Endodermal cell (in vitro differentiated cells): Measurements from ENCODE around the gene DNAH9. TPM values are rescaled to one million over a fixed set of nuclear protein-coding genes. Genes with fewer than 3 reads are reported as not detected.

Experiments used
- DNase-seq: peaks from one replicate; pipeline ENCODE4 v3.0.0-alpha.2; 2017
- H3K27ac ChIP-seq: 2 replicates; pipeline ENCODE4 v1.5.1; 2013; ENCODE audit warnings: mild to moderate bottlenecking, low read depth, low read length, moderate library complexity
- H3K27me3 ChIP-seq: 2 replicates; pipeline ENCODE4 v1.6.1; 2013; ENCODE audit warnings: mild to moderate bottlenecking, low read length, moderate library complexity; ENCODE audit not compliant: insufficient read depth, control insufficient read depth, poor library complexity, severe bottlenecking
- H3K36me3 ChIP-seq: 2 replicates; pipeline ENCODE4 v1.7.0; 2013; ENCODE audit warnings: mild to moderate bottlenecking, low read length, moderate library complexity; ENCODE audit not compliant: control insufficient read depth, insufficient read depth
- H3K4me1 ChIP-seq: one replicate; pipeline ENCODE4 v1.7.0; 2013; ENCODE audit warnings: low read length; ENCODE audit not compliant: control insufficient read depth, insufficient read depth
- H3K4me3 ChIP-seq: 2 replicates; pipeline ENCODE4 v1.5.1; 2013; ENCODE audit warnings: mild to moderate bottlenecking, low read length, moderate library complexity
- H3K9ac ChIP-seq: 2 replicates; pipeline ENCODE4 v1.6.1; 2013; ENCODE audit warnings: mild to moderate bottlenecking, low read length, moderate library complexity; ENCODE audit not compliant: poor library complexity, severe bottlenecking; ENCODE audit errors: extremely low read depth
- H3K9me3 ChIP-seq: 2 replicates; pipeline ENCODE4 v1.6.1; 2013; ENCODE audit warnings: mild to moderate bottlenecking, low read length, moderate library complexity; ENCODE audit not compliant: control insufficient read depth
- H3K27ac Mint-ChIP-seq: 2 replicates; pipeline ENCODE4 v1.8.0; 2020; ENCODE audit warnings: mixed read lengths
- H3K27me3 Mint-ChIP-seq: 2 replicates; pipeline ENCODE4 v1.8.0; 2021; ENCODE audit warnings: mild to moderate bottlenecking, mixed read lengths; ENCODE audit not compliant: insufficient read depth
- H3K36me3 Mint-ChIP-seq: 2 replicates; pipeline ENCODE4 v1.8.0; 2020; ENCODE audit warnings: low read depth, mixed read lengths
- H3K4me1 Mint-ChIP-seq: 2 replicates; pipeline ENCODE4 v1.8.0; 2020; ENCODE audit warnings: mixed read lengths
- H3K4me3 Mint-ChIP-seq: 2 replicates; pipeline ENCODE4 v1.8.0; 2020; ENCODE audit warnings: mild to moderate bottlenecking, moderate library complexity, mixed read lengths
- H3K9me3 Mint-ChIP-seq: 2 replicates; pipeline ENCODE4 v1.8.0; 2020; ENCODE audit warnings: mild to moderate bottlenecking, mixed read lengths
- CTCF ChIP-seq: fragments of 200-600 bp; sonication (generic); conservative IDR thresholded peaks from 2 replicates; pipeline ENCODE4 v1.5.0; 2021; ENCODE audit warnings: antibody characterized with exemption, mild to moderate bottlenecking
- WGBS, 2 experiments: methylation state at CpG; one replicate each; pipeline versions ENCODE4 v1.1.5 to v1.1.7; 2013; ENCODE audit warnings: missing lambda C conversion rate in 2 of 2, mixed read lengths in 1 of 2; ENCODE audit not compliant: insufficient coverage in 1 of 2, insufficient read length in 1 of 2; 5-methylcytosine and 5-hydroxymethylcytosine counted together
- total RNA-seq, 2 donors: library from RNA; stranded (reverse); fragmentation: NEBNext Ultra II Directional in 1 of 2; extraction: Animal tissue kit (Norgen Biotek cat#: 25700) in 1 of 2; gene quantifications; 2 replicates in 1 of 2; 3 replicates in 1 of 2; pipeline ENCODE4 v1.2.1, GENCODE V29; 2021

Gene DNAH9
- total RNA-seq, 2 donors from 2014 or later = 0.64 to 1.2 TPM

- Histone ChIP-seq H3K9me3 (no peaks in the 10 kb centered on the region), H3K4me1 (peaks cover 8% of the 10 kb centered on the region), H3K9ac (no peak overlapping the region), H3K27ac (no peak overlapping the region), H3K27me3 (no peaks in the 10 kb centered on the region), H3K4me3 (no peak overlapping the region), H3K36me3 (no peaks in the 10 kb centered on the region)
- Mint-ChIP-seq H3K27ac (no peak overlapping the region), H3K4me1 (peaks cover 11% of the 10 kb centered on the region), H3K4me3 (no peak overlapping the region), H3K9me3 (no peaks in the 10 kb centered on the region), H3K36me3 (no peaks in the 10 kb centered on the region), H3K27me3 (peaks cover 13% of the 10 kb centered on the region)
- 17 to 81% methylated on average over 1 to 7 of the region's 7 CpGs for WGBS, 2 experiments
- TF ChIP-seq CTCF = no peak
- DNase-seq = no peak
These were observed 38.7 kb upstream of the DNAH9 start for GRCh38 chr17:11559601-11560000.

GRCh38 chr17:11561281-11561680 lies 37.0 kb upstream of the DNAH9 start:
- H3K9me3 ChIP-seq = no peaks in the 10 kb centered on the region
- no peaks in the 10 kb centered on the region for H3K36me3 ChIP-seq
- Mint-ChIP-seq H3K27me3 (peaks cover 6% of the 10 kb centered on the region), H3K4me3 (no peak overlapping the region), H3K27ac (no peak overlapping the region), H3K9me3 (no peaks in the 10 kb centered on the region), H3K36me3 (no peaks in the 10 kb centered on the region), H3K4me1 (peaks cover 11% of the 10 kb centered on the region)
- peaks cover 8% of the 10 kb centered on the region for H3K4me1 ChIP-seq
- H3K4me3 ChIP-seq = no peak overlapping the region
- DNase-seq = no peak
- no peak for TF ChIP-seq CTCF
- 88% methylated on average over 1 of the region's 1 CpG; no CpG with 5 or more reads in 1 of the 2 experiments for WGBS, 2 experiments
- H3K9ac ChIP-seq = no peak overlapping the region
- H3K27ac ChIP-seq = no peak overlapping the region
- no peaks in the 10 kb centered on the region for H3K27me3 ChIP-seq

- Histone ChIP-seq H3K27ac (no peak overlapping the region), H3K9ac (no peak overlapping the region), H3K9me3 (no peaks in the 10 kb centered on the region), H3K27me3 (no peaks in the 10 kb centered on the region), H3K36me3 (no peaks in the 10 kb centered on the region), H3K4me3 (no peak overlapping the region), H3K4me1 (peaks cover 8% of the 10 kb centered on the region)
- peaks cover 11% of the 10 kb centered on the region for H3K4me1 Mint-ChIP-seq
- H3K27me3 Mint-ChIP-seq = peaks cover 6% of the 10 kb centered on the region
- no peak overlapping the region for H3K27ac Mint-ChIP-seq
- no peaks in the 10 kb centered on the region for H3K36me3 Mint-ChIP-seq
- TF ChIP-seq CTCF = no peak
- DNase-seq = no peak
- H3K4me3 Mint-ChIP-seq = no peak overlapping the region
- WGBS, 2 experiments = 25 to 79% methylated on average over 1 to 2 of the region's 2 CpGs
- no peaks in the 10 kb centered on the region for H3K9me3 Mint-ChIP-seq
These were observed 36.6 kb upstream of the DNAH9 start for GRCh38 chr17:11561702-11562101.
